Left lobe of liver (tissue), 2 donors: Measurements from ENCODE around the gene ISCA2. TPM values are rescaled to one million over a fixed set of nuclear protein-coding genes. Genes with fewer than 3 reads are reported as not detected.
A peak's percentile ranks its signal among the peaks of the same experiment; 100 is the strongest.

Experiments used
- ATAC-seq: fragments of 200-7000 bp; cut with Tn5 transposase; one replicate; pipeline ENCODE4 v1.9.1; 2020; ENCODE audit warnings: mild to moderate bottlenecking, moderate library complexity
- DNase-seq: peaks from one replicate; pipeline ENCODE4 v3.0.0-alpha.2; 2020; ENCODE audit warnings: low spot score
- total RNA-seq: library from RNA; stranded (reverse); gene quantifications from one replicate; pipeline ENCODE4 v1.2.1, GENCODE V29; 2021
- donor health status: DM: no; HTN: no; CAD: no; lungs with moderate emphysema.
- donor health status: DM: no; HTN: yes; CAD: no.

The ISCA2 gene
- total RNA-seq, 1 donor from 2014 or later: 10.0 TPM

DNA sequence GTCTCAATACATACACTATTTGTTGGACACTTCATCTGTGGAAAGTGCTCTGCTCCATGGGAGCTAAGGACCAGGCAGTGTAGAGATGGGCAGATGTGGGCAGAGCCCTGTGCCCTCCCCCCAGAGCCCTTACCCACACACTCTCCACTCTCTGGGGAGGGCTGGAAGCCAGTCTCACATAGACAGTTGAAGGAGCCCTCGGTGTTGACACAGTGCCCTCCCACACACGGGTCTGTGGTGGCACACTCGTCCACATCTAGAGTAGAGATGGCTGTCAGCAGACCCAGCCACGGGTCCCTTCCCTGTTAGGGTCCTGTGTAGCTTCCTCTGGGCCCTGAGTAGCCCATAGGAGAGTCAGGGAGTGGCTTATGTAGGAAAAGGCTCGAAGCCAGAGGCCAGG lies 14.3 kb downstream of the ISCA2 start:
- no peak for ATAC-seq
- no peak for DNase-seq

DNA sequence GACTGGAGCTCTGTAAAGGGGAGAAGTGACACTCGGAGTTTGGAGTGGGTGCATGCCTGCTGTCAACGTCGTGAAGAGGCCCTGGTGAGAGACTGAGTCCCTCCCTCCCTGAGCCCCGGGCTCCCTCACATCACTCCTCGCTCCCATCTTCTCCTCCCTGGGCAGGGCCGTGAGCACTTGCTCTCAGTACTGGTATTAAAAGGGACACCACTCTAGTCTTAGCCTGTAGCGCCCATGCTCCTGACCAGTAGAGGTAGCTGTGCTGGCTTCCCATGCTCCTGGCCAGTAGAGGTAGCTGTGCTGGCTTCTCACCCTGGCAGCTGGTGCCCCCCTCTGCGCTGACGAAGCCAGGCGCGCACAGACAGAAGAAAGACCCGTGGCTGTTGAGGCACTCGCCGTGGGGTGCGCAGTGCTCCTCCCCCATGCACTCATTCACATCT lies 14.7 kb downstream of the ISCA2 start:
- DNase-seq: no peak
- peak; percentile 27 for ATAC-seq

DNA sequence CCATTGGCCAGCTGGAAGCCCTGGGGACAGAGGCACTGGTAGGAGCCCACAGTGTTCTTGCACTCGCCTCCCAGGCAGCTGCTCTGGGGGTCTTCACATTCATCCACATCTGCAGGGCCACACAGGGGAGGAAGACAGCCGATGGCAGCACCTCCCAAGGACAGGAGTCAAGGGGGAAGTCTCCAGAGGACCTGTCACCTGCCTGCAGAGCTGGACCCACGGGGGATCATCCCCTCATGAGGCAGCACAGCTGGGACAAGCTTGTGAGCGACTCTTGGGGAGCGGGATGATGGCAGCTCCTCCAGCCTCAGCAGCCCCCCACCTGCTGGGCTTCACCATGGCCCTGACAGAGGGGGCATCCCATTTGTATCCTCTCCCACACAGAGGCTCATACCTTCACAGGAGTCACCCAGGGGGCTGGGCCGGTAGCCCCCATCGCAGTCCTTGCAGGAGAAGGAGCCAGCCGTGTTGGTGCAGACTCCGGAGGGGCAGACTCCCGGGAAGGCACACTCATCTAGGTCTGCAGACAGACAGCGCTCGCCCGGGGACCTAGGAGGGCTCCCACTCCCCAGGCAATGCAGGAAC lies 15.4 kb downstream of the ISCA2 start:
- ATAC-seq (no peak), DNase-seq (no peak)

DNA sequence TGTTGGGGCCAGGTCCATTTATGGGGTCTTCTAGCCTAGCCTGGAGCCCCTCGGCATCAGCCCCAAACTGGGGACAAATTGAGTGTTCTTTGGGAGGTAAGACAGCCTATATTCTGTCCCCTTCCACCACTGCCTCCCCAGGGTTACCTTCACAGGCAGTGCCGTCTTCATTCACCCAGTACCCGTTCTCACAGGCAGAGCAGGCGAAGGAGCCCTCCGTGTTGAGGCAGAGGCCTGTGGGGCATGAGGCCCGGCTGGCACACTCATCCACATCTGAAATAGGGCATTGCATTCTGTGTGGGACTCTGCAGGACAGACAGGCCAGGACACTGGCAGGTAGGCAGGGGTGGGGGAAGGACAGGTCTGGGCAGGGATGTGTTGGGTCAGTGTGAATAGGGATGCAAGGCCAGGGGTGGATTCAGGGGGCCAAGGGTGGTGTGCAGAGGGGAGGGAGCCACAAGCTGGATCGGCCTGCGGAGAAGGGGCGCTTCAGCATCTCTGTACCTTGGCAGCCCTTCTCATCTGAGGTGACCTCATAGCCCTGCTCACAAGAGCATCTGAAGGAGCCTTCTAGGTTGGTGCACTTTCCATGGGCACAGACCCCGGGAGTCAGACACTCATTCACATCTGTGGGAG lies 16.1 kb downstream of the ISCA2 start:
- ATAC-seq: no peak

DNA sequence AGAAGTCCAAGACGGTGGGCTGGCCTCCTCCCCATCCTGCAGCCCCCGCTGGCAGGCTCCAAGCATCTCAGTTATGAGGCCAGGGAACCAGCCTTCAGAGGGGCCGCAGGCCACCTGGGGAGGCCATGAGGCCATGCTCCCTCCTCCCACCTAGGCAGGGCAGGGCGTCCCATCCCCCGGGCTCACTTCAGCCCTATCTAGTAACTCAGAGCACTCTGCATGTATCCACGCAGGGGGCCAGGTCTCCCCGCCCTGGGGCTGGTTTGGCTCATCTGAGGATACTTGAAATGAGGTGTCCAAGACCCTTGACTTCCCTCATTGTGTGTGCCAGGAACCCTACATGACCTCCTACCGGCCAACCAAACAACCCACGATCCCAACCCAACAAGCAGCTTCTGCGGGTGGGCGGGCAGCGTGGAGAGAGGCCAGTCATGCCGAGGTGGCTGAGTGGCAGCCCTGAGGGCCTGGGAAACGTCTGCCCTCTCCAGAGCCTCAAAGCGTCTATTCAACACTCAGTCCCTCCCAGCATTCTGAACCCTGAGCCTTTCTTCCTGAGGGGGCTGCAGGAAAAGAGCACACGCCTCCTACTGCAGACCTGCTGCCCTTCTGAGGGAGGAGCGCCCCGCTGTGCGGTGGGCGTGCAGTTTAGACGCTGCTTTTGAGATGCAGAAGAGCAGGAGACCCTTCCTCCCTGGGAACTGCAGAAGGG lies 16.8 kb downstream of the ISCA2 start:
- DNase-seq: no peak
- ATAC-seq: no peak

More for the DNA sequence above, 16.1 kb downstream of the ISCA2 start:
- DNase-seq: no peak

DNA sequence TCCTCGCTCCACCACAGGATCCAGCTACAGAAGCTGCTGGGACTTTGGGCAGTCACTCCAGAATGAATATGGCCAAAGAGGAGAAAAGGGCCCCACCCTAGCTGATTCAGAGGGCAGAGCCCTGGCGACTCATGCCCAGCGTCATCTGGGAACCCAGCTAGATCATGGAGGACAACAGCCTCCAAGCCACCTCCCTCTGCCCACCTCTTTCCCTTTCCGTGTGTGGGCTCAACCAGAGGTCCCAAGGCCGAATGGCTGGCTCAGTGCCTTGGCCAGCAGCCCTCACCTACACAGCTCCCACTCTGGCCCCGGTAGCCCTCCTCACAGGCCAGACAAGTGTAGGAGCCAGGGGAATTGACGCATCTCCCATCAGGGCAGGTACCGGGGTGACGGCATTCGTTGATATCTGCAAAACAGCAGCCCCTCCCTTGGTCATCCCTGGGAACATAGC lies 17.4 kb downstream of the ISCA2 start:
- no peak for ATAC-seq
- DNase-seq: no peak

DNA sequence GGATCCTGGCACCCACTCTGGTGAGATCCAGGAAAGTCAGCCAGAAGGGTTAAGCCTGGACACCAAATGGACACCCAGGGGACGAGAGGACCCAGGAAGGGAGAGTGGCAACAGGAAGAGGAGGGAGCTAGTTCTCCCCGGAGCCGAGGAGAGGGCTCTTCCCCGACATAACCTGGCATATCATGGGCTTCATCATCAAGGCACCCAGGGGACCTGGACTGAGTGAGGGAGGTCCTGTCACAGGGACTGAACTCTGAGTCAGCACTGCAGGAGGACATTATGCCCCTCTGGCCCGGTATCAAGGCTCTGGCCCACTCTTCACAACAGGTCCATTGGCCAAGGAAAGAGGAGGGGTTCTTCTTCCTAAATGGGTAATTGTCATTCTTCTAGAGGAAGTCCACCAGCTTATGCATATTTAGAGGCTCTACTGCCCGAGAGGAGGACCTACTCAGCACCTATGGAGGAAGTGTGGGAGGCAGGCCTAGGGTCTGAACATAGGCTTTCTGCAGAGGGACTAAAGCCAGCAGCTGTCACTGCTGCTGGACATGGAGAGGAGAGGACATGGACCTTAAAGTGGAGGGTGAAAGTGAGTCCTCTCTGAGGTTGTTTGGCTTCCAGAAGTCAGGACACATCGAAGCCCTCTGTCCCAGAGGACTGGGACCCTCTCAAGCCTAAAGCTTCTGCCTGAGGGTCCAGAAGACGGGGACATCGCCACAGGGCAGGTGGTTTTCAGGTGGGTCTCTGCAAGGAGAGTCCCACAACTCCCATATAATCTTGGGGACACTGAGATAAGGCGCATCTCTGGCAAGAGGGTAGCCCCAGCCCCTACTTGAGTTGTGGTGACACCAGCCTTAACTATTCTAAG lies 18.6 kb downstream of the ISCA2 start:
- DNase-seq (no peak), ATAC-seq (no peak)

DNA sequence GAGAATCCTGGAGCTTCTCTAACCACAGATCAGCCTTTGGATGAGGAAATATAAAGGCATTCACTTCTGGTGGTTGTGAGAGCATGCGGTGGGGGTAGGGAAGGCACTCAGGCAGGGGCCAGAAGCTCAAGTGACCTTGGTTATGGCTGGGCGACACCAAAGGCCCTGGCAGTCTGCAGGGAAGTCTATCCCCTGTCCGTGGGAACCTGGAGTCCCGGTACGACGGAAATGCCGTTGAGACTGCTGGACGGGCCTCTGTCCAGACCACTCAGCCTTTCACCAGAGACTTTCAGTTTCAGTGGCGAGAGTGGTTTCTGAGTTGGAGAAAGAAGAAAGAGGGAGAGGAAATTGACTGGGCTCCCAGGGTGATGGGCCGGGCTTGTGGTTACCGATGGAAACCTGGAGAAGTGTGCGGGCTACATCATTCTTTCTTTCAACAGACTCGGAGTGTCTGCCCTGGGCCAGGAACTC lies 20.9 kb downstream of the ISCA2 start:
- ATAC-seq (peak; percentile 14), DNase-seq (no peak)

DNA sequence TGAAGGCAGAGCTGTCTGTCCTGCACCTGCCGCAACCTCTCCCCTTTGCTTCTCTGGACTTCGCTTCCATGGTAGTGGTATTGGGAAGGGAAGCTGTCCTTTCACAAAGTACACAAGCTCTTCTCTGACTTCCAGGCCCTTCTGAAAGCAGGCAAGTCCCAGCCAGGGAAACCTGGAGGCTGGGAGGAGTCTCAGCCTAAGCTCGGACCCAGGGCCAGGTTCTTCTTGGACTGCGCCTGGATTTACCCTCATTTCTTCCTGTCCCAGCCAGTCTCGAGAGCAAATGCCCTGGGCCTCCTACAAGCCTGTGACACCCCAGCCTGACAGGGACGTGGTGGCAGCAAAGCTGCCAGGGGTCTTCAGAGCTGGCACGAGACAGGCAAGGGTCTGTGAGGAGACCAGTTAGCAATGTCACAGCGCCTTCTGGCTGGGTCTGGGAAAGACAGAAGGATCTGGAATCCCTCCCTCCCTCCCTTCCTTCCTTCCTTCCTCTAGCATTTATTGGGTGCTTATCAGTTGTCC lies 22.4 kb downstream of the ISCA2 start:
- DNase-seq: no peak

DNA sequence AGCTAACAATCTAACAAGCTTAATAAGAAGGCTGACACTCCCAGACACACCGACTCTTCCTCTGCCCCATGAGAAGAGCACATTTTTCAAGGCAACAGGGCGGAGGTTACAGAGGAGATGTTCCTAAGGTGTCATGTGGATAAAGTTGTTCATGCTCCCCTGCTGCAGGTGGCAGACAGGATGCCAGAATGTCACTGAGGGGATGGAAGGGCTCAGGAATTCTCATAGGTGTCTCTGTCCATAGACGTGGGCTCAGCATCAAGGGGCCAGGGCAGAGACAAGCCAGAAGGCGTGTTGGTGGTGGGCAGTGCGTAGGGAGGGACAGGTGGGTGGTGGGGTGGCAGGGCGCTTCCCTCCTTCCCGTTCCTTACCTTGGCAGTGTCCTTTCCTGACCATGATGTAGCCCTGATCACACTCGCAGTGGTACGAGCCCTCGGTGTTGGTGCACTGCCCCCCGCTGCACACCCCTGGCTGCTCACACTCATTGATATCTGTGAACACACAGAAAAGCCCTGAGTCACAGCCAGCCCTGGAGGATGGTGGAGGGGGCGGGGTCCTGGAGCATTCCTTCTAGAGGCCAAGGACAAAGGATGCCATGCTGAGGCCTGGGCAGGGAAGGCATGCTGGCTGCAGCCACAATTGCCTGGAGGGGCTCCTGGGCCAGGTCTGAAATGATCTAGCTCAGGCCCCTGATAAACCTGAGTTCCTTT lies 23.0 kb downstream of the ISCA2 start:
- DNase-seq (no peak), ATAC-seq (no peak)

More for the DNA sequence above, 22.4 kb downstream of the ISCA2 start:
- ATAC-seq: no peak

DNA sequence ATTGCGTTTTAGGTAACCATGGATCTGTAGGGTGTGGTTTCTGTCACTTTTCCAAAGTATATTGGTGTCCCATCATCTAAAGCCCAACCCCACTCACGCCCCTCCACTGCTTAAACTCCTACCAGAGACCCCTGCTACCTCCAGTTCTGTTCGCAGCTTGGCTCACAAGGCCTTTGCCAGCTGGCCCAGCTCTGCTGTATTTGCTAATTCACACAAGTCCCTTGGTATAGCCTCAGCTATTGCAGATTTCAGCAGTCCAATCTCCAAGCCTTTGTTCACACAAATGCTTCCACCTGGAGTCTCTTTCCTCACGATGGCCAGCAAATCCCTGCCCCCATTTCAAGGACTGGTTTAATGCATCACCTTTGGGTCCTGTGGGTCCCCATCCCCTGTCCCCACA lies 24.2 kb downstream of the ISCA2 start:
- ATAC-seq (no peak), DNase-seq (no peak)

DNA sequence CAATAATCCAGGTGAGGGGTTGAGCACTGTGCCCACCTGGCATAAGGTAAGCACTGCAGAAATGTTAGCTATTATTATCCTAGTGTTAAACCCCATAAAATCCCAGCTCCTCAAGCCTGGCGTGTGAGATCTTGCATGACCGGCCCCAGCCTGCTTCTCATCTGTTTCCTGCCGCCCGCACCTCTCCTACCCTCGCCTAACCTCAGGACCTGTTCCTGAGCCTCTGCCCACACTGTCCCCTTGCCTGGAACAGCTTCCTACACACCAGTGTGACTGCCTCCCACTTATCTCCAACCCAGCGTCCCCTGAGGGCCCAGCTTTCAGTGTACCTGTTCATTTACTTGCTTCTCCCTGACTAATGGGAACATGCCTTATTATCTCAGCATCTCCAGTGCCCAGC lies 24.7 kb downstream of the ISCA2 start:
- DNase-seq: no peak
- no peak for ATAC-seq

DNA sequence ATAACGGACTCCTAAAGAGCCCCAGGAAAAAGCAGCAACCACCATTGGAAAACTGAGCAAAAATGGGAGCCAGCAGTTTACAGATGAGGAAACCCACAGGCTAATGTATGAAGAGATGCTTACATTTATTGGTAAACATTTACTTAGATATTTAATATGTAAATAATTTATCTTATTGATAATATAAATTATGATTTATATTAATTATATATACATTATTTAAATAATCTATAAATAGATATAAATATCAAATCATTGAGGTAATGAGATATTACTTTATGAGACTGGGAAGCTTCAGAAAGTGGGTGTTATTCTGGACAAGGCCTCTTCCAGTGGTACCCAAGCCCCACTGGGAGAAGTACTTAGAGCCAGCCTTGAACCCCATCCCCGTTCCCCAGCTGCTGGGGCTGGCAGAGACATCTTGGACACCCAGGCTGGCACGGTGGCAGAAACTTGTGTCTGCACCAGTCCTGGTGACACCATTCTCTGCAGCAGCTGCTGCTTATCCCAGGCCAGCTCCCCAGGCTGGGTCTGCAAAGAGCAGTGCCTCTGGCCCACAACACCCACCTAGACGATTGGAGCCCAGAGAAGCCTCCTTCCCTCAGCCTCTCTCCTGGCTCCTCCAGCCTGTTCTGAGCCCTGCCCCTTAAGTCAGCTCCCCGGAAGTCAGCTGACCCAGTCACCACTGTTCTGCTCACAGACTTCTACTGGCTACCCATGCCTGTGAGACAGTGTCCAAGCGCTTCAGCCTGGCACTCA lies 25.9 kb downstream of the ISCA2 start:
- DNase-seq (no peak), ATAC-seq (no peak)

DNA sequence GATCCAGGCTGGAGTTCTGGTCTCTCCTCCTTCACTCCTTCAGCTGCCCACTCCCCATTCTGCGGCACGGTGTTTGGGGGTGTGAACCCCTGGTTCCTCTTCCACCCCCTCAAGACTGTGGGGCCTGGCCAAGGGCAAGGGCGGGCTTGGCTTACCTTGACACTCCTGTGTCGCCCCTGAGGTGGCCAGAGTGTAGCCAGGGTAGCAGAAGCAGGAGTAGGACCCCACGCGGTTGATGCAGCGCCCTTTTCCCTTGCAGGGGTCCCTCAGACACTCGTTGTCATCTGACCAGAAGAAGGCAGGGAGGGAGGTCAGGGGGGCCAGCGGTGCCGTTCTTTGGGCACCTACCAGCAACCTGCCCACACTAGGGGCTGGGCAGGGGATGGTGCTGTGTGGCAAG lies 28.2 kb downstream of the ISCA2 start:
- ATAC-seq (no peak), DNase-seq (no peak)

DNA sequence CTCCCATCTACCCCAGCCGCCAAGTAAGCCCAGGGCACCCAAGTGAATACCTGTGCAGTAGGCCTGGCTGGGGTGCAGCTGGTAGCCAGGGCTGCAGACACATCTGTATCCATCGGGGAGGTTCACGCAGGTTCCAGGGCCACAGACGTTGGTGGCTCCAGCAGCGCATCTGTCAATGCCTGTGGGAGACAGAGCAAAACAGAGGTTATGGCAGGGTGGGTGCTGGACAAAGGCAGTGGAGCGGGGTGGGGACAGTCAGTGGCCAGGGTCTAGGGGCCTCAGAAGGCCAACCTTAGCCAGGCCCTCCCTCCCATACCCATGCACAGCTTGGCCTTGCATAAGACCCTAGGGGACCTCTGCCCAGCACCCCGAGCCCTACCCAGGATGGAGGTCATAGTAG lies 29.2 kb downstream of the ISCA2 start:
- DNase-seq (no peak), ATAC-seq (no peak)

DNA sequence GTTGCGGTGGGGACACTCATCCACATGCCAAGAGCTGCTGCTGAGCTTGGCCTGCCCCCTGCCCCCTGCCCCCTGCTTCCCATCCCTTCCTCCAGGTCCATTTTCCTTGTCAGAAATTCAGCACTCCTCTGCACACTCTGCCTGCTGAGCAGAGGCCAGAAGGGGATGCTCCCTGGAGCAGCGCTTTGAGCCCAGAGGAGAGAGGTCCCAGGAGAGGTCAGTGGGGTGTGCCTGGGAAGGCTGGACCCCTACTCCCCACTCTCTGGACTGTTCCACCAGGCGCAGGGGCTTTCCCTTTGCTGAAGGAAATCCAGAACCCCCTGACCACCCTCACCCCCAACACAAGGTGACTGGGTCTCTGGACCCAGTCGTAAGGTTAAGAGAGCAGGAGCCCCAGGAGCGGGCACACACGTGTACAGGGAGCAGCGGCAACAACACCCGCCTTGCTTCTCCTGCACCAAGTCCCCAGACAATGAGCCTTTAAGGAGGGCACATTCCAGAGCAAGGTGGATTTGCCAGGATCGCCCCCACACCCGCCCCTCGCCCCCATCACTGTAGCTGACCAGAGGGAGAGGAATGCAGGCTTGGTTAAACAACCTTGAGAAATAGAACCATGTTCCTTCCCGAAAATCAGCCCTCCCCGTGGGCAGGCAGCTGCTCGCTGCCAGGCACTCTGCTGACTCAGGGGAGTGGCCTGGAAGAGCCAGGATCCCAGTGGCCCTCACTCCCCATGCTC lies 30.7 kb downstream of the ISCA2 start:
- DNase-seq (no peak), ATAC-seq (no peak)

DNA sequence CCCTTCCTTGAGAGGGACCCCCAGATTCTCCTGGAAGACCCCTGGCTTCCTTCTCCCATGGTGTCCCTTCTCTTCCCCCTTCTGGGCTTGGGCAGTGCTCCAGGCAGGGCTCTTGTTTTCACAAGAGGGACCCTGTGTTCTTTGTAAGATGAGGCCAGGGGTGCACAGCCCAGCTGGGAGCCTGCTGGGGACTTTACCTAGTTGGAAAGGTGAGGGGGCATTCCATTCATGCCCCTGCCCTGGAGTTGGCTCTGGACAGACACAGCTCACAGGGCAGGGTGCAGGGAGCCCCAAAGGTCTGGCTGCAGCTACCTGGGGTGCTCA lies 31.2 kb downstream of the ISCA2 start:
- no peak for ATAC-seq
- no peak for DNase-seq

DNA sequence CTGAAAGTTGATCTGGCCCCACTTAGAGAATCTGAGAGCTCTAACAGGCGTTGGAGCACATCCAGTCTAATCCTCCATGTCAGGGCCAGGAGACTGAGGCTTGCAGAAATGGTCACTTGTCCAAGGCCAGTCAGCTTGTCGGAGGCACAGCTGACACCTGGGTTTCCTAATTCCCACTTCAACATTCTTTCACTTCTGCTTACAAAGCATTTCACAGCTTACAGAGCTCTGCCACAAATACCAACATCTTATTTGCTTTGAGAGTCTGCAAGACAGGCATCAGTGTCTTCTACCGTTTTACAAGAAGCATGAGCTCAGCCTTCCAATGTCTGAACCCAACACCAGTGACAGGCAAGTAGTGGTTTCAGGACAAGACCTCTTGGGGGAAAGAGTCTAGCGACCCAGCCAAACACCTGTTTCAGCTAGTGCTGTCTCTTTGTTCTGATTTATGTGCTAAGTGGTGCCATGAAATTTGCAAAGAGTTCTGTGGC lies 31.8 kb downstream of the ISCA2 start:
- no peak for DNase-seq
- ATAC-seq: no peak
